Measurements from ENCODE around the gene WDR1.
A peak's percentile ranks its signal among the peaks of the same experiment; 100 is the strongest.

Gene WDR1

GRCh38 chr4:10113362-10114047 lies 3.1 kb downstream of the WDR1 start:
- no peak for DNase-seq

GRCh38 chr4:10112658-10113284 lies 3.8 kb downstream of the WDR1 start:
- no peak for DNase-seq

- DNase-seq: no peak
Observed at GRCh38 chr4:10111067-10111801, 5.4 kb downstream of the WDR1 start.

- no peak for DNase-seq
Observed at GRCh38 chr4:10109995-10110670, 6.5 kb downstream of the WDR1 start.

- peak; percentile 52 to 55 for DNase-seq
Observed at GRCh38 chr4:10108818-10109783, 7.5 kb downstream of the WDR1 start.

- no peak for DNase-seq
Observed at GRCh38 chr4:10108391-10108790, 8.2 kb downstream of the WDR1 start.

- DNase-seq: no peak
Observed at GRCh38 chr4:10107111-10108091, 9.2 kb downstream of the WDR1 start.

- DNase-seq: peak; percentile 80 to 82
Observed at GRCh38 chr4:10106421-10107039, 10.1 kb downstream of the WDR1 start.

- no peak for DNase-seq
Observed at GRCh38 chr4:10105920-10106319, 10.7 kb downstream of the WDR1 start.

GRCh38 chr4:10105421-10105820 lies 11.2 kb downstream of the WDR1 start:
- DNase-seq: no peak

- no peak for DNase-seq
Observed at GRCh38 chr4:10104991-10105276, 11.7 kb downstream of the WDR1 start.

GRCh38 chr4:10104211-10104990 lies 12.2 kb downstream of the WDR1 start:
- no peak for DNase-seq

- no peak for DNase-seq
Observed at GRCh38 chr4:10102474-10103332, 13.9 kb downstream of the WDR1 start.

- DNase-seq: no peak
Observed at GRCh38 chr4:10101671-10102473, 14.7 kb downstream of the WDR1 start.

GRCh38 chr4:10100734-10101216 lies 15.8 kb downstream of the WDR1 start:
- DNase-seq: no peak

GRCh38 chr4:10099499-10100325 lies 16.9 kb downstream of the WDR1 start:
- DNase-seq: peak; percentile 43 to 60

- peak; percentile 35 for DNase-seq
Observed at GRCh38 chr4:10098780-10099160, 17.8 kb downstream of the WDR1 start.

Data from activated CD4-positive, alpha-beta T cell treated with anti-CD3 and anti-CD28 coated beads for 4 hours (primary cell).